Measurements from ENCODE around the gene ZNF30. TPM values are rescaled to one million over a fixed set of nuclear protein-coding genes. Genes with fewer than 3 reads are reported as not detected.
"Not testable (repeated sequence)": the region's sequence is repeated elsewhere in the genome, so short reads cannot be mapped to it uniquely, and the experiment has no call there.

ZNF30 gene
- total RNA-seq, 1 donor from 2014 or later: 5.3 TPM

GRCh38 chr19:34989298-34989697 lies 62.6 kb downstream of the ZNF30 start:
- no peak for DNase-seq

GRCh38 chr19:34990578-34991192 lies 64.0 kb downstream of the ZNF30 start:
- DNase-seq: no peak

- no peak for DNase-seq
These were observed 65.0 kb downstream of the ZNF30 start for GRCh38 chr19:34991542-34992333.

GRCh38 chr19:34992582-34992981 lies 65.9 kb downstream of the ZNF30 start:
- not testable (repeated sequence) for DNase-seq

GRCh38 chr19:34994286-34994642 lies 67.6 kb downstream of the ZNF30 start:
- no peak for DNase-seq

Other genes with a start within 250 kb of the ZNF30 start
- 0.10 TPM for gene SCGB2B2, start 249.7 kb upstream of the ZNF30 start, total RNA-seq
- 55.6 TPM for gene ZNF302, start 249.2 kb upstream of the ZNF30 start, total RNA-seq
- 47.4 TPM for gene ZNF181, start 192.7 kb upstream of the ZNF30 start, total RNA-seq
- 13.6 TPM for gene ZNF599, start 153.7 kb upstream of the ZNF30 start, total RNA-seq
- 9.4 TPM for gene ZNF792, start 37.3 kb downstream of the ZNF30 start, total RNA-seq
- gene GRAMD1A, start 73.4 kb downstream of the ZNF30 start, total RNA-seq: 19.8 TPM
- 12.9 TPM for gene SCN1B, start 103.6 kb downstream of the ZNF30 start, total RNA-seq
- not detected for gene HPN, start 114.8 kb downstream of the ZNF30 start, total RNA-seq
- 45.6 TPM for gene FXYD3, start 188.9 kb downstream of the ZNF30 start, total RNA-seq
- 7.6 TPM for gene LGI4, start 208.2 kb downstream of the ZNF30 start, total RNA-seq
- gene FXYD1, start 211.9 kb downstream of the ZNF30 start, total RNA-seq: 44.2 TPM
- gene FXYD7, start 216.4 kb downstream of the ZNF30 start, total RNA-seq: not detected
- gene FXYD5, start 227.8 kb downstream of the ZNF30 start, total RNA-seq: 5.9 TPM

All from tongue (tissue), 2 donors.